Keratinocyte (primary cell): ENCODE data around the gene NLRC5. TPM values are rescaled to one million over a fixed set of nuclear protein-coding genes. Genes with fewer than 3 reads are reported as not detected.
"Not testable (repeated sequence)": the region's sequence is repeated elsewhere in the genome, so short reads cannot be mapped to it uniquely, and the experiment has no call there.

Experiments
- DNase-seq: peaks from one replicate; pipeline ENCODE4 v3.0.0-alpha.2; 2011; ENCODE audit warnings: low read depth, missing footprints, low spot score
- FAIRE-seq: peaks from 2 replicates; lab custom pipeline; 2011; peaks lifted over from hg19 to GRCh38; lab: Jason Lieb, UNC
- H2AFZ ChIP-seq: 2 replicates; pipeline ENCODE4 v1.6.0; 2012; ENCODE audit warnings: low read length, control low read depth, inconsistent platforms; ENCODE audit not compliant: control insufficient read depth
- H3K27ac ChIP-seq: 2 replicates; pipeline ENCODE4 v1.5.1; 2011; ENCODE audit warnings: low read length; ENCODE audit not compliant: control insufficient read depth, insufficient read depth
- H3K27me3 ChIP-seq: 3 replicates; pipeline ENCODE4 v1.6.0; 2011; ENCODE audit warnings: low read length; ENCODE audit not compliant: control insufficient read depth, insufficient read depth; ENCODE audit errors: extremely low read depth
- H3K36me3 ChIP-seq, 2 experiments: 2 replicates in 1 of 2; 3 replicates in 1 of 2; pipeline ENCODE4 v1.5.1; 2011; ENCODE audit warnings: low read length in 2 of 2, mild to moderate bottlenecking in 1 of 2; ENCODE audit not compliant: control insufficient read depth in 2 of 2, insufficient read depth in 2 of 2; ENCODE audit errors: extremely low read depth in 1 of 2
- H3K4me1 ChIP-seq: 3 replicates; pipeline ENCODE4 v1.5.1; 2011; ENCODE audit warnings: low read length; ENCODE audit not compliant: control insufficient read depth, insufficient read depth; ENCODE audit errors: extremely low read depth
- H3K4me2 ChIP-seq: 3 replicates; pipeline ENCODE4 v1.6.0; 2011; ENCODE audit warnings: low read depth, low read length; ENCODE audit not compliant: control insufficient read depth, insufficient read depth; ENCODE audit errors: extremely low read depth
- H3K4me3 ChIP-seq, 3 experiments: fragments of 200-600 bp in 1 of 3; sonication (generic) in 1 of 3; 2 replicates in 2 of 3; 3 replicates in 1 of 3; pipeline ENCODE4 v1.5.1; 2011 to 2016; ENCODE audit warnings: low read length in 3 of 3, mild to moderate bottlenecking in 3 of 3, control low read depth in 2 of 3, inconsistent platforms in 1 of 3, low read depth in 1 of 3, mixed read lengths in 1 of 3, mixed run types in 1 of 3, moderate library complexity in 1 of 3; ENCODE audit not compliant: control insufficient read depth in 2 of 3, insufficient read depth in 2 of 3; ENCODE audit errors: extremely low read depth in 1 of 3
- H3K79me2 ChIP-seq: 2 replicates; pipeline ENCODE4 v1.6.0; 2012; ENCODE audit warnings: low read length; ENCODE audit not compliant: control insufficient read depth, insufficient read depth
- H3K9ac ChIP-seq: 3 replicates; pipeline ENCODE4 v1.6.0; 2011; ENCODE audit warnings: low read length; ENCODE audit not compliant: control insufficient read depth, insufficient read depth; ENCODE audit errors: extremely low read depth
- H3K9me1 ChIP-seq: 3 replicates; pipeline ENCODE4 v1.6.0; 2011; ENCODE audit warnings: low read length; ENCODE audit not compliant: control insufficient read depth, insufficient read depth; ENCODE audit errors: extremely low read depth
- H3K9me3 ChIP-seq: 2 replicates; pipeline ENCODE4 v1.5.1; 2012; ENCODE audit warnings: low read depth, low read length; ENCODE audit not compliant: control insufficient read depth
- H4K20me1 ChIP-seq: 3 replicates; pipeline ENCODE4 v1.6.0; 2011; ENCODE audit warnings: low read length; ENCODE audit not compliant: control insufficient read depth, insufficient read depth; ENCODE audit errors: extremely low read depth
- CTCF ChIP-seq, 3 experiments: IDR thresholded peaks in 1 of 3; conservative IDR thresholded peaks in 1 of 3; optimal IDR thresholded peaks in 1 of 3; 2 replicates in 2 of 3; 3 replicates in 1 of 3; pipeline versions ENCODE3 to v1.5.1; 2011; ENCODE audit warnings: low read length in 3 of 3, mild to moderate bottlenecking in 3 of 3, moderate library complexity in 2 of 3, control low read depth in 1 of 3, inconsistent platforms in 1 of 3; ENCODE audit not compliant: insufficient read depth in 2 of 3; ENCODE audit errors: extremely low read depth in 1 of 3
- EZH2 ChIP-seq: IDR thresholded peaks from one replicate; pipeline ENCODE4 v1.6.1; 2012; ENCODE audit warnings: inconsistent platforms, mild to moderate bottlenecking, low read length, moderate library complexity
- dilution Hi-C: fragments of 300-500 bp; cut with MboI; formaldehyde crosslinking; loops from one replicate; pipeline ENCODE4 v1.7.0; 2020; ENCODE audit warnings: low sequenced_read_pairs; ENCODE audit not compliant: extremely low pct_ligation_motif_present
- polyA plus RNA-seq, 5 experiments: library from polyadenylated mRNA; depleted of rRNA in 3 of 5; stranded (reverse) in 3 of 5; stranded (forward) in 1 of 5; unstranded in 1 of 5; fragments of >200 nt; gene quantifications; 1 replicate in 1 of 5; 2 replicates in 3 of 5; 3 replicates in 1 of 5; pipeline versions ENCODE4 v1.2.1 to v1.2.3, GENCODE V29; 2011 to 2012; ENCODE audit warnings: missing spikeins in 2 of 5, low read depth in 1 of 5, low replicate concordance in 1 of 5

Gene NLRC5
- polyA plus RNA-seq, 1 donor (not counting 4 experiments of a cell fraction or from before 2014, with no cell fraction given) = 7.8 TPM

GRCh38 chr16:57069635-57070370 lies 80.4 kb downstream of the NLRC5 start:
- Histone ChIP-seq H3K27ac (no peak overlapping the region), H3K9me3 (no peaks in the 10 kb centered on the region), H3K36me3 (no peaks in the 10 kb centered on the region), H3K9me1 (peaks cover 2% of the 10 kb centered on the region), H3K4me1 (peaks cover 15% of the 10 kb centered on the region), H3K4me3 (no peak overlapping the region), H3K79me2 (no peaks in the 10 kb centered on the region), H4K20me1 (no peaks in the 10 kb centered on the region), H3K4me2 (no peak overlapping the region), H2AFZ (no peak overlapping the region), H3K27me3 (peaks cover 8% of the 10 kb centered on the region), H3K9ac (no peak overlapping the region)
- DNase-seq (no peak), FAIRE-seq (no peak)
- dilution Hi-C loops = no loop called here
- TF ChIP-seq CTCF (optimal IDR thresholded peaks at IDR 0.05 in 1 of 3, IDR thresholded peaks at IDR 0.05 in 1 of 3, conservative IDR thresholded peaks at IDR 0.05 in 1 of 3; ENCODE audit: extremely low read depth in 1 of 3, insufficient read depth in 2 of 3, low read length in 3 of 3) = no peak
- TF ChIP-seq EZH2 = no peak

GRCh38 chr16:57070424-57070823 lies 81.1 kb downstream of the NLRC5 start:
- Histone ChIP-seq H4K20me1 (no peaks in the 10 kb centered on the region), H3K4me2 (no peak overlapping the region)
- no peak for DNase-seq

GRCh38 chr16:57071081-57071732 lies 81.8 kb downstream of the NLRC5 start:
- FAIRE-seq, H3K9me3 ChIP-seq, H3K9ac ChIP-seq, H3K27ac ChIP-seq, H3K79me2 ChIP-seq, DNase-seq, H3K4me2 ChIP-seq, H3K9me1 ChIP-seq, H3K4me3 ChIP-seq, dilution Hi-C loops, H2AFZ ChIP-seq, H3K27me3 ChIP-seq, H4K20me1 ChIP-seq, H3K36me3 ChIP-seq: not testable (repeated sequence)
- peaks cover 15% of the 10 kb centered on the region for H3K4me1 ChIP-seq

More at GRCh38 chr16:57070424-57070823, 81.1 kb downstream of the NLRC5 start:
- no peaks in the 10 kb centered on the region for H3K79me2 ChIP-seq
- H3K9me1 ChIP-seq = peaks cover 2% of the 10 kb centered on the region
- peaks cover 8% of the 10 kb centered on the region for H3K27me3 ChIP-seq
- TF ChIP-seq CTCF (optimal IDR thresholded peaks at IDR 0.05 in 1 of 3, IDR thresholded peaks at IDR 0.05 in 1 of 3, conservative IDR thresholded peaks at IDR 0.05 in 1 of 3; ENCODE audit: extremely low read depth in 1 of 3, insufficient read depth in 2 of 3, low read length in 3 of 3) (no peak), EZH2 (no peak)
- H3K36me3 ChIP-seq = no peaks in the 10 kb centered on the region
- dilution Hi-C loops = no loop called here
- no peak overlapping the region for H3K9ac ChIP-seq
- H3K9me3 ChIP-seq = no peaks in the 10 kb centered on the region
- H3K27ac ChIP-seq = no peak overlapping the region
- FAIRE-seq = no peak
- no peak overlapping the region for H3K4me3 ChIP-seq
- H2AFZ ChIP-seq = no peak overlapping the region
- peaks cover 15% of the 10 kb centered on the region for H3K4me1 ChIP-seq
